GM19324 (cell line): ENCODE results near the gene SPECC1.
"Not testable (repeated sequence)": the region's sequence is repeated elsewhere in the genome, so short reads cannot be mapped to it uniquely, and the experiment has no call there.

Source experiments
- ATAC-seq: cut with Tn5 transposase; IDR thresholded peaks from one replicate; pipeline ENCODE4 v1.9.1; 2021; ENCODE audit warnings: mild to moderate bottlenecking, moderate library complexity; ENCODE audit not compliant: unreplicated experiment, low FRiP score

The SPECC1 gene

DNA sequence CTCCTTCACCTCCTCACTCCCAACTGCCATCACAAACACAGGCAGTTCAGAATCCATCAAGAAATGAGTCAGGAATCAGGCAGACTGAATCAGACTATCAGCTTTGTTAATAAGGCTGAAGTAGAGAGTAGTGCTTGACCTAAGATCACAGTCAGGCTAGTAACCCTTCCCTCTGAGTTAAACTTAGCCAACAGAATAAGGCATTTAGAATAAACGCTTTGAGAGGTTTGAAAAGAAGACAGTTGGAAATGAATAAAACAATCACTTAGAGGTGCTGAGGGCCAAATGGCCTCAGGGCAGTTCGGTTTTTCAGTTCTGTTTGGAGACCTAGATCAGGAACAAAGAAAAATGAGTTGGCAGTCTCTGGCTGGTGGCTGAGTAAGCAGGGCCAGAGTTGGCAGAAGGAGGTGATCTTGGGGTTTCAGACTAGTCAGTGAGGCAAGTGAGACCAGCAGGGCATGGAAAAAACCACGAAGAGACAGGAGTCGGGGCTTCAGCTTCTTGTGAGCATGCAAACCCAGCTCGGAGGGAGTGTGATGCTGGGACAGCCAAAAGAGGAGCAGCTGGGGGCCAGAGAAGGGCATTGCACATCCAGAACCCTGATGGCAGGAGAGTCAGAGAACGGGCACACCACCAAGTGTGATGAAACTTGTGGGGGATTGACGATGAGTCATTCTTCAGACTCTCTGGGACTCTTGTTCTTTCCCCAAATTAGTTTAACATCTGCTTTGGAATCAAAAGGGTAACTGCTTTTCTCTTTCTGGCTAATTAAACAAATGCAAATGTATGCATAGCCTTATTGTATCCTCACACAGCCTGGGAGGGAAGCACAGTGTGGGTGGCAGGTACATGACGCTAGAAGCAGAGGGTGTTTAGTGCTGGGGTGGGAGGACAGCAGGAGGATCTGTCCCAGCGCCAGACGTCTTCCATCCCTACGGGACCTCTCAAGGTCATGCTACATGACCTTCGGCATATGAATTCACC, 54.8 kb downstream of the SPECC1 start:
- no peak for ATAC-seq

DNA sequence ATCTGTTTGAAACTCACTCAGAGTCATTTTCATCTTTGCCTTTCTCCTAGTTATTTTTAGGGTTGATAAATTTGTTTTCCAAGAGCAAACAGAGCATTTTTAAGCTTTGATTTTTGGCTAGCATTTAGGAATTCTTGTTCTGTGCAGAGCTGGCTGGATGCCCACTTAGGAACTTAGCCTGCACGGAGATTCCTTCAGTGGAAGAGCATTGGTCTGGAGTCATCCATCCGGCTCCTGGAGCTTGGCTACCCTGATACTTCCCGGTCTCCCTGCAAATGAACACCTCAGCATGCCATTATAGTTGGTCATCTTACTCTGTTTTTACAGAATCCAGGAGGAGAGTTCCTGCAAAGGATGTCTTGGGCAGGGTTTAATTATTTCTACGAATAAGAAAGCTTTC, 57.1 kb downstream of the SPECC1 start:
- no peak for ATAC-seq

DNA sequence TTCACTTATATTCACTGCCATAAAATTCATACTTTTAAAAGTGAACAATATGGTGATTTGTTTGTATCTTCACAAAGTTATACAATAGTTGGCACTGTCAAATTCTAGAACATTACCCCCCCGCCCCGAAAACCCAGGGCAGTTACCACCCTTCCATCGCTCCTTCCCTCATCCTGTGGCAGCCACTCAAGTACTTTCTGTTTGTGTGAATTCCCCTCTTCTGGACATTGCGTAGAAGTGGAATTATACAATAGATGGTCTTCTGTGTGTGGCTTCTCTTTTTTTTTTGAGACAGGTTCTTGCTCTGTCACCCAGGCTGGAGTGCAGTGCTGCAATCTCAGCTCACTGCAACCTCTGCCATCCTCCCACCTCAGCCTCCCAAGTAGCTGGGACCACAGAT, 58.6 kb downstream of the SPECC1 start:
- ATAC-seq, result no peak

DNA sequence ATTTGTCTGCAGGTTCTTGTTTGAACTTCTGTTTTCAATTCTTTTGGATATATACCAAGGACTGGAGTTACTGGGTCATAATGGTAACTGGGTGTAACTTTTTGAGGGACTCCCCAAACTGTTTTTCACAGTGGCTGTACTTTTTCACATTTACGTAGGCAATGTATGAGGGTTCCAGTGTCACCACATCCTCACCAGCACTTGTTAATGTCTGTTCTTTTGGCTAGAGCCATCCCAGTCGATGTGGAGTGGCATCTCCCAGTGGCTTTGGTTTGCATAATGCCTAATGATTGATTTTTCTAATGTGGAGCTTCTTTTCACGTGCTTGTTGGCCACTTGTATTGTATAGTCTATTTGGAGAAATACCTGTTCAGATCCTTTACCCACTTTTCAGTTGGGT, 59.3 kb downstream of the SPECC1 start:
- ATAC-seq, result no peak

DNA sequence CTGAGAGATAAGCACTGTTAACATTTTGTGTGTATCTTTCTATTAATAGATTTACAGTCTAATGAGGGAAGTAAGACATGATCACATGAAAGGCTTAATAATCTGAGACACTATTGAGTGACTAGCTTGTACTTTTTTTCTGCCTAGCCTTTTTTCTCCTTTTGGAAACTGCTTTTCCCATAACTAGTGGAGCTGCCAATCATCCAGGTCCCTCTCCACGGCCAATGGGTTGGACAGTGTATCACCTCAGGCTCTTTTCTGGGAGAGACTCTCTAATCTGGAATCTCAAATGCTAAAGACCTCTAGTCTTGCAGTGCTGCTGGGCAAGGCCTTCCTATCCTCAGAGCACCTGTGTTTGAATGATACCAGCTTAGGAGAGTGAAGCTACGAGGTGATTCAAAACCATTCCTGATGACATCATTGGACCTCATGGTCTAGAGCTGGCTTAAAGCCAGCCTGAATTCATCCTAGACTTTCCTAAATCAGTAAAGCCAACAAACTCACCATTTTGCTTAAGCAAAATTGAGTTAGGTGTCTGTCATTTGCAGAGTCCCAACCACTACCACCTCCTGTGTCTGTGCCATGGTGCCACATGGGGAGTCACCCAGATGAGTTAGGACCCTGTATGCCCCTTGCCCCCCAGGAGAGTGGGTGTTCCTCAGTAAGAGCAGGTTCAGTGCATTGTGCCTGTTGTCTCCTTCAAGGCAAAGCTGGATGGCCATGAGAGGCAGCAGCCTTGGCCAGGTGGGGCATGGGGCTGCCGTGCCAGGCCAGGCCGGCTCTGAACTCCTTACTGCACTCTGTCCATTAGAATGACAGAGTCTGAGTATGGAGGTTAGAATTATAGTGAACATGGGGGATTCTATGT, 62.9 kb downstream of the SPECC1 start:
- ATAC-seq, result no peak

DNA sequence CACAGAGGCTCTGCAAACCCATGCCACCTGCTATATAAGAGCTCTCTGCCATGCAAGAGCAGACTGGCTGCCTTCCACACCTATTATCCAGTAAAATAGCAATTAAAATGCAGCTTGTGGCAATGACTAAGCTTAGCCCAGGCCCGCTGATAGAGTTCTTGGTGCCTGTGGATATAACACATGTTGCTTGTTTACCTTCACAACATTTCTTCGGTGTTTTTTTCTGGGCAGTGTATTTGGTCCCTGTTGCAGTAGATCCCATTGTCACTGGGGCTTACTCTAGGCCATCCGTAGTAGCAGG, 63.5 kb downstream of the SPECC1 start:
- ATAC-seq, result no peak

DNA sequence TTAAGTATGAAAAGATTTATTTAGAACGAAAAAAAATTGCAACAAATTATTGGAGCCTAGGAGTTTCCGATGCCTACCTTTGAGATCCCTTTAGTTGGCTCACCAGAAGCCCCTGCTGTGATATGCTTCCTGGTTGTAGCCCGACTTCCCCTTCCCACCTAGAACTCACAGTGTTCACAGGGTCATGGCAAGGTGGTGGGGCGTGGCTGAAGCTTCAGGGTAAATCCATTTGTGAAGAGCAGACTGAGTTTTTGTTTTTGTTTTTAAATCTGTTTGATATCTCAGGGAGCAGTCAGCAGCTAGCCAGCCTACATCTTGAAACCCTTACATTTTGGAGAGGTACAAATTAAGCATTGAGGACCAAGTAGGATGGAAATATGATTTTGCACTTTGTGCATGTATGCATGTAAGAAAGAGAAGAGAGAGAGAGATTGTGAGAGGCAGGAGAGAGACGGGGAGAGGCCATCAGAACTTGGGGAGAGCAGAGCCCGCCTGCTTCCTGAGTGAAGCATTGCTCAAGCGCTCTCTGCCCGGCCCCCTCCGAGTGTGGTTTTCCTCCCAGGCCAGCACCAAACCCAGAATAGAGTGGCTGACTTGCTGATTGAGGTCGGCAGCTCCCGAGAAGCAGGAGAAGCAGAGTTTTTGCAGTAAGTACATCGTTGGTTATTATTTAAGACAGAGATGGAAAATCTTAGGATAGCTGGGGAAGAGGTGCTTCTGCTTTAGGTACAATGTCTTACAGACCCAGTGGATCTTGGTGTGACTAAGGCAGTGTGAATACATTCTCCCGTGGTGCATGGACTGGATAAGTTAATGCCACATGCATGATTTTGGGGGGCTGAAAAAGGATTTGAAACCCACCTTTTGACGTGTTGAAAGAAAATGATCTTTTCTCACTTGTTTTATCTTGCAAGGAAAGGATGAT, 64.2 kb downstream of the SPECC1 start:
- no peak for ATAC-seq

DNA sequence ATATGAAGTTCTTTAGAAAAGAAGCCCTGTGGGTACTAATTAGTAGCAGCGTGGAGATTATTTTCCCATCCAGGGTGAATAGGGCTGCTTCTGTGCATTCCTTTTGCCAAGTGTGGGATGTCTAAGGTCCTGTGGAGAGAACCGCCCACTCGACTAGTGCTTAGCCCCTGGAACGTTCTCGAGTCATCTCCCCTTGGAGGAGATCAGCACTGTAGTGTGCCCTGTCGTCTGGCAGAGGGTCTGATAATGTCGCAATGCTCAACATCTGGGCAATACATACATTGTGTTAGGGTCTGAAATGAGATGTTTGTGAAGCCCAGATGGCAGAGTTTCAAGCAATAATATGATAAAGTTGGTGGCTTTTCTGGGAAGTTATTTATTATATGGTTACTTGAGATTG, 64.8 kb downstream of the SPECC1 start:
- no peak for ATAC-seq

DNA sequence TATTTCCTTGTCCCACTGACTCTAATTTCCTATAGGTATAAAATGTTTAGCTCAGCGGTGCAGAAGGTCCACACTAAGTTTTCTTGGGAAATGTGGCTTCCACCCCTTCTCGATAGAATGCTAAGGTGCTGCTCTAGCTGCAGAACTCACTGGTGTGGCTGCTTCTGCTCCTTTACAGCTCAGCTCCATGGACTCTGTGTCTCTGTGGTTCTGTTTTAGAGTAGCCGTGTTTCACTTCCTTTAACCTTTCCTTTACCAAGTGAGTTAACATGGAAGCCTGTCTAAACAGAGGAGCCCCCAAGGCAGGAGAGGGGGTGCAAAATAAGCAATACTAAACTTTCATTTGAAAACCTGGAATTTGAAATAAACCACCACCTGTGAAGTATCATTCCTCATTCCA, 65.3 kb downstream of the SPECC1 start:
- no peak for ATAC-seq

DNA sequence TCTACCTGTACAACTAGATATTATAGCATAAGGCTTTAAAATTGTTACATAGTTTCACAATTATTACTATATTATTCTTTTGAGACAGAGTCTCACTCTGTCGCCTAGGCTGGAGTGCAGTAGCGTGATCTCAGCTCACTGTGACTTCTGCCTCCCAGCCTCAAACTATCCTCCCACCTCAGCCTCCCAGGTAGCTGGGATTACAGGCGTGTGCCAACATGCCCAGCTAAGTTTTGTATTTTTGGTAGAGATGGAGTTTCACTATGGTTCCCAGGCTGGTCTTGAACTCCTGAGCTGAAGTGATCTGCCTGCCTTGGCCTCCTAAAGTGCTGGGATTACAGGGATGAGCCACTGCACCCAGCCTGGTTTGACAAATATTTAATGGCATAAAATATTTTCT, 67.0 kb downstream of the SPECC1 start:
- ATAC-seq, result not testable (repeated sequence)

DNA sequence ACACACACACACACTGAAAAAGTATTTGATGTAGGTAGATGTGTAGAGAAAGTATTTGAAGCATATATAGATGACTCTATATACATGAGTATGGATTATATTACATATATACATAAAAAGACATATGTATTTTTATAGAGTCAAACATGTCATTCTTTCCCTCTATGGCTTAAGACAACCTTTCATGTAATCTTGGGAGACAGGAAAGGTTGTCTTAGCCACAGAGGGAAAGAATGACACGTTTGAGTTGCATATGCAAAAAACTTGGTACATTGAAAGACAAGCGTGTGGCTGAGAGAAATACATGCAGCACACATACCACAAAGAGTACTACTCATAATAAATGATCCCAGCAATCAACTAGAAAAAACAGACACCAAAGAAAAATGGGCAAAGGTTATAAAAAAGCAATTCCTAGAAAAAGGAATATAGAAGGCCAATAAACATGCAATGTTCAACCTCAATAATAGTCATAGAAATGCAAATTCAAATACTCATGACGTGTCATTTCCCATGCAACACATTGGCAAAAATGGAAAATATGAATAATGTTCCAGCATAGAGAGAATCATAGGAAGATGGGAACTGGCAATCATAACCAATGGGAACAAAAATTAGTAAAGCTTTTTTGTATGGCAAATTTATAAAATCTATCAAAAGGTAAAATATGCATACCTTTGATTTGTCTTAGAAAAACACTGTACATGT, 69.0 kb downstream of the SPECC1 start:
- ATAC-seq, result no peak

DNA sequence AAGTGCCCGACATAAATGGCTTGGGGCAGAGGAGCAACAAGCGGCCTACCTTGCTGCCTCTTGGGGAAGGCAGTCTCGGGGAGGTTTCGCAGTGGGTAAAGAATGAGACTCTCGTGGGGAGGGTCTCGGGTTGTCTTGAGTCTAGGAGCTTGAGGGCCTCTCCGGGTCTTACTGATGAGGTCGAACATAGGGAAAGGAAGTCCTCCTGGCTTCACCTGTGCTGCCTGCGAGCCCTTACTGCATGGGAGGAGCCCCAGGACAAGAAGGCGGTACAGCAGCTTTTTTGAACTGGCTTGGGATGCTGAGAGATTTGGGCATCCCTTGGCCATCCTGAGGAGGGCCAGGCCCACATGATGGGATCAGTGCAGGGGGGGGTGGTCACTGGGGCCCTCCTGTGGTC, 71.4 kb downstream of the SPECC1 start:
- ATAC-seq, result no peak

DNA sequence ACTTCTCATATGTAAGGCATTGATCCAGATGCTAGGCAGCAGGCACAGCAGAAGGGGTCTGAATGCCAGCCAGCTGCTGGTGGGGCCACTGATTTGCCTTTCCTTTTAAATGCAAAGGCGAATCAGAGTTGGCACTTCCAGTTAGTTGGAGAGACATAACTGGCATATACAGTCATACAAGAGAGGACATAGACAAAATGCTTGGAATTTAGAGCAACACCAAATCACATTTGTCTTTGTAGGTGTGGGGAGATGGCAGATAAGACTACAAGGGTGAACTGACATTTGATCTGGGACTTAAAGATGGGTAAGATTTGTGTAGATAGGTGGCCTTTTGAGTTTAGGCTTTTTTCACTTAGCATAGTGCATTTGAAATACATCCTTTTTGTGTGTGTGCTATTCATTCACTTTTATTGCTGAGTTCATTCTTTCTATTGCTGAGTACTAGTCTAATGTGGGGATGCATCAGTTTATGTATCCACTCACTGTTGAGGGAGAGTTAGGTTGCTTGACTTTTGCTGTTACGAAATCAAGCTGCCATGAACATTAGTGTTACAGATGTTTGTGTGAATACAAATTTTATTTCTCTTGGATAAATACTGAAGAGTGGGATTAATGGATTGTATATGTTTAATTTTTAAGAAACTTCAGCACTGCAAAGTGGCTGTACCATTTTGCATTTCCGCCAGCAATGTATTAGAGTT, 74.1 kb downstream of the SPECC1 start:
- no peak for ATAC-seq

DNA sequence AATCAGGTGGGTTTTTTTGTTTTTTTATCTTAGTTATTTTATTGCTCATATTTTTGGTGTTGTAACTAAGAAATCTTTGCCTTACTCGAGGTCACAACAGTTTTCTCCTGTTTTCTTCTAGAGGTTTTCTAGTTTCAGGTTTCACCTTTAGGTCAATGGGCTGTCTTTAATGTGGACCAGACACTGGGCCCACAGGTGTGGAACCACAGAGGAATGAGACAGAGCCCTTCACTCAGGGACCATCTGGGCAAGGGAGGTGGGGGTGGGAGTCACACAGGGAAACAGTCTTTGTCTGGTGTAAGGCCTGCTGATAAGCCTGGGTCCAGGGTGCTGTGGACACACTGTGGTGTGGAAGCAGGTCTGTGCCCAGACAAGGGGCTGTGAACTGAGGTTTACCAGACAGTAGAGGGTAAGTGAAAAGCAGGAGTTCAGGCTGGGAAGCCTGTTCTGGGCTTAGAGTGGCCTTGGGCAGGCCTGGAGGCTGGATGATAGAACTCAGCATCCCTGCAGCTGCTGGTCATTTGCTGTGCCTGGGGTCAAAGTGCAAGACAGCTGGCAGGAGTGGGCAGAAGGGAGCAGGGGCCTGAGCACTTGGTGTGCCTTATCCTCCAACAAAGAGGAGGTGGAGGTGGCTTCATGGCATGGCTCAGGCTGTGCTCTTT, 75.6 kb downstream of the SPECC1 start:
- no peak for ATAC-seq

DNA sequence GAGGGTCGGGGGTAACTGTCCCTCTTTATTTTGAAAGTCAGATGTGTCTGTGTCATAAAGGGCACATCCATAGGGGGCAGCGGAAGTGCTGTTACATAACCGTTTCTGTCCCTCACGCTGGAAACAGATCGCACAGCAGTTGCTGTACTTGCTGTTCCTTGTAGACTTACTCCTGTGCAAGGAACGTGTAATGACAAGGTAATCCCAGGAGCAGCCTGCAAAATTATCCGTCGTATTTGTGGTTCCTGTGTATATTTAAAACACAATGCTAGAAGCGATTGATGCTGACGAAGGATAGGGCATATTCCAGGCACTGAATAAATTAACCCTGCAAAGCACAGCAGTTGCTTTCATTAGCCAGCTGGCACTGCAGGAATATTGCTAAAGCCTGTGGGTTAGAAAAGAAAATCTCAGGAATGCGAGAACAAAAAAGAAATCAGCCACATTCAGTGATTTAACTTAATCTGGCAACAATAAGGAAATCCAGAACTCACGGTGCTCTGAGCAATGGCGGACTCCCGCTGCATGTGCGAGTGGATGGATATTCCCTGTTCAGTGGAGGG, 76.2 kb downstream of the SPECC1 start:
- no peak for ATAC-seq

DNA sequence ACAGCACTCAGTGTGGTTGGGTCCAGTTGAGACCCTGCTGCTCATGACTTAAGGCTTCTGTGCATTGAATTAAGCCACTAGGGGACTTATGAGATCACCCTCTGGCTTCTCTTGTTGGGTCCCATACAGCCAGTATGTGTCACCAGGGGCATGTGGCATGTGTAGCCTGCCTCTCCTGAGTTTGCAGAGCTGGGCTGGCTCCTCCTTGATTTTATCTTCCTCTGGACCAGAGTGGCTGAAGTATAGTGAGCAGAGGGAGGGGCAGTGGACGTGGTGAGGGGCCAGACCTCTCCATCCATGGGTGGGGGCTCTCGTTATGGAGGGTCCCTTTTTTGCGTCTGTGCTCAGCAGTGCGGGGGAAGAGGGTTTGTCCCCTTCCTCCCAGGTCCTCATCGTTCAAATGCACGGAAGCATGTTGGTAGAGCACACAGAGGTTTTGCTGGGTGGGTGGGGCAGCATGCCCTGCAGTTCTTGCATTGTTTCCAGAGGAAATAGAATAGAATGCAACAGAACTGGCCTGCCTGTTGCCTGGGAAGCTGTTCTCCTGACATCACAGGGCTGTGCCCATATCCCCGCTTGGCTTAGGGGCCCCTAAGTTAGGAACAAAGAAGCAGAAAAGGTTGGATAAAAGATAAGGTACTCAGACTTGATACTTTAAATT, 77.4 kb downstream of the SPECC1 start:
- no peak for ATAC-seq

DNA sequence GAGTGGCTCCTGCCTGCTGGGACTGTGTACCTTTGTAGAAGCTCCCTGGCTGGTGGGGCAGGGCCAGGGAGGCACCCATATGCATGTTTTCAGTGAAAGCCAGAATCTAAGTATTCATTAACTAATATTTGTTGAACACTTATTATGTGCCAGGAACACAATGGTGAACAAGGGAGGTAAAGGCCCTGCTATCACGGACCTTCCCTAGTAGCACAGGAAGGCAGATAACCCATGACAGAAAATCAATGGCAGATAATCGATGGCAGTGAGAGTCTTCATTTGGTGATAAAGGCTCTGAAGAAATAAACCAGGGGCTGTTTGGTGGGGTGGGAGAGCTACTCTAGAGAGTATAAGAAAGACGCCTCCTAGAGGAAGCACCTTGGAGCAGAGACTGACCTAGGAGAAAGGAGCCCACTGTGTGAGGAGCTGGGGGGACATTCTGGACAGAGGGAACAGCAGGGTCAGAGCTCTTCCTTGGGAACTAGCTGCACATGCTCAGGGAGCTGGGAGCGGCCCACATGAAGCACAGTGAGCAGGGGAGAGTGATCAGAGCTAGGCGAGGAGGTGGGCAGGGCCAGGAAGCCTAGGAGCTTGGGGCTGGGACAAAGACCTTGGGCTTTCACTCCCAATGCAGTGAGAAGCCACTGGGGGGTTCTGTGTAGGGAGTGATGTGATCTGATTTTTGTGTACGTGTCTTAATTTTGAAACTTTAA, 78.5 kb downstream of the SPECC1 start:
- no peak for ATAC-seq
